GM12875 (cell line): Measurements from ENCODE around the gene DCBLD1.

Source experiments
- H3K4me3 ChIP-seq: one replicate; pipeline ENCODE4 v1.5.1; 2011; ENCODE audit warnings: low read depth, low read length, control low read depth
- TF ChIP-seq, protein P1 (sequence below): IDR thresholded peaks from 2 replicates; pipeline ENCODE4 v1.5.1; 2011; ENCODE audit warnings: low read depth, mild to moderate bottlenecking, control low read depth, inconsistent platforms, low read length, moderate library complexity, borderline replicate concordance; ENCODE audit not compliant: insufficient read depth

The DCBLD1 gene

DNA sequence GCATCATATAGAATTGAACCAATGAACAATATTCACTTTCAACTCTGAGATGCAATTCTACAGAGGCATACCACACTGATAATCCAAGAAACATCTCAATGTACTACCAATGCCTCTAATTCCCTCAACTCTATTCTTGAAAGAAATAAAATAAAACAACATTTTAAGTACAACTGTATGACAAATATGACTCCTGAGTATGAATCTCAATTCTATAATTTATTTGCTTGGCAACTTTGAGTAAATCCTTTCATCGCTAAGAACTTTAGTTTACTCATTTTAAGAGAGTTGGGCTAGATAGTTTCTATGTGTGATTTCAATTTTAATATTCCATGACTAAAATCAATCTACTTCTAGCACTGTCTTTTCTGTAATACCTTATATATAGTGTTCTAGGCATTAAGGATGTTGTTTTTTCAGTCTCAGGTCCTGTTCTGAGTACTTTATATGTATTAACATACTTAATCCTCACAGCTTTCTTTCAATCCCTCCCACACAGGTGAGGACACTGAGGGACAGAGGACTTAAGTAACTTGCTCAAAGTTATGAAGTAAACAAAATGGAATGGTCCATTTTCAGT, 86.4 kb downstream of the DCBLD1 start:
- TF ChIP-seq, protein P1, sequence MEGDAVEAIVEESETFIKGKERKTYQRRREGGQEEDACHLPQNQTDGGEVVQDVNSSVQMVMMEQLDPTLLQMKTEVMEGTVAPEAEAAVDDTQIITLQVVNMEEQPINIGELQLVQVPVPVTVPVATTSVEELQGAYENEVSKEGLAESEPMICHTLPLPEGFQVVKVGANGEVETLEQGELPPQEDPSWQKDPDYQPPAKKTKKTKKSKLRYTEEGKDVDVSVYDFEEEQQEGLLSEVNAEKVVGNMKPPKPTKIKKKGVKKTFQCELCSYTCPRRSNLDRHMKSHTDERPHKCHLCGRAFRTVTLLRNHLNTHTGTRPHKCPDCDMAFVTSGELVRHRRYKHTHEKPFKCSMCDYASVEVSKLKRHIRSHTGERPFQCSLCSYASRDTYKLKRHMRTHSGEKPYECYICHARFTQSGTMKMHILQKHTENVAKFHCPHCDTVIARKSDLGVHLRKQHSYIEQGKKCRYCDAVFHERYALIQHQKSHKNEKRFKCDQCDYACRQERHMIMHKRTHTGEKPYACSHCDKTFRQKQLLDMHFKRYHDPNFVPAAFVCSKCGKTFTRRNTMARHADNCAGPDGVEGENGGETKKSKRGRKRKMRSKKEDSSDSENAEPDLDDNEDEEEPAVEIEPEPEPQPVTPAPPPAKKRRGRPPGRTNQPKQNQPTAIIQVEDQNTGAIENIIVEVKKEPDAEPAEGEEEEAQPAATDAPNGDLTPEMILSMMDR: no peak
- H3K4me3 ChIP-seq: no peak overlapping the region

DNA sequence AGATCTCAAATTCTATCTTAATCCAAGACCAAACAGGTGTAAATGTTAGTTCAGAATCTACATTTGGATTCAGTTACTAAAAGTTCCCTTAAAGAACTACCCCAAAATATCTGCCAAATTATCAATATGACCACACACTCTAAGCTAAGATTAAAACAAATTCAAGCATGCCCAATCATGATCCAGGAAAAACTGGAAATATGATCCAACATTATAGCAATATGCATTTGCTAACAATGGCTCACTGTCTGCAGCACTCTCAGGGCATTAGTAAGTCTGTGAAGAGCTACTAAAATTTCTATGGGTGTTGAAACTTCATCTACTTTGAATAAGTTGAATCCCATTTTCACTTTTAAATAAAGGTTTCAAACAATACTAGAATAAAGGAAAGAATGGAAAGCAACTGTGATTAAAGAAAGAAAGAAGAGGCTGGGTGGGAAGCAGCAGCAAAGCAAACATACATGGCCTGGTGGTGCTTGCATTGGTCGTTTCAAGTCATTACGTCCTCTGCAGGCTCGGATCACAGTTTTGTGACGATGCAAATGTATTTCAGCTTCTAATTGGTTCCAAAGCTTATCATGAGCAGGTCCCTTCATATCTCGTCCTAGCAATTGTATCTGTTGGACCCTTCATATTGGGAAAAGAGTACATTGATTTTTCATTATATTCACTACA, 90.7 kb downstream of the DCBLD1 start:
- TF ChIP-seq, protein P1: no peak
- no peak overlapping the region for H3K4me3 ChIP-seq

DNA sequence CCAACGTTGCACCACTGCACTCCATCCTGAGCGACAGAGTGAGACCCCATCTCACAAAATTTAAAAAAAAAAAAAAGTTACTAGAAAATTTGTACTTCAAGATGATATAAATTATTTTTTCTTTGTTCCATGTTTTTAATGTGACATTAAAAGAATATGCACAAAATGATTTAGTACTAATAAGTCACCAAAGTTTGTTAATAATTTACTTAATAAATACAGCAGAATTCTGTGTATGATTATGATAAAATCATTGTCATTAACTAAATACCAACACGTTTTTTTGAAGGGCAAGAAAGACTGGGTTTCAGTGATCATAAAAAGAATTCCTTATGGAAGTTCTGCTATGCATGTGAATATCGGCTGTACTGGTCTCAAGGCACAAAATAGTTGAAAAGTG, 91.7 kb downstream of the DCBLD1 start:
- TF ChIP-seq, protein P1: no peak
- H3K4me3 ChIP-seq: no peak overlapping the region

- TF ChIP-seq, protein P1: no peak
- H3K4me3 ChIP-seq: no peak overlapping the region
These were observed 103.2 kb downstream of the DCBLD1 start for GRCh38 chr6:117585647-117586046.

DNA sequence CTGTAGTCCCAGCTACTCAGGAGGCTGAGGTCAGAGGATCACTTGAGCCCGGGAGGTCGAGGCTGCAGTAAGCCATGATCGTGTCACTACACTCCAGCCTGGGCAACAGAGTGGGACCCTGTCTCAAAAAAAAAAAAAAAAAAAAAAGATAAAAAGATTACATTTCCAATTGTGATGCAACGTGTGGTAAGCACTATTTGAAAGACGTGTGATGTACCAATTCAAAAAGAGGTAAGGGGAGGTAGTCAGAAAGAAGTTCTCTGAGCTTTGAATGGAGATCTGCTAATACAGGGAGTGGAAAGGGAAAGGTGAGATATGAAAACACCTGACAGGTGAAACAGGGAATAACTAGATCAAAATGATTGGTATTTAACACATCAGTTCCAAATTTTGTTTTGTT, 108.0 kb downstream of the DCBLD1 start:
- TF ChIP-seq, protein P1: no peak
- no peak overlapping the region for H3K4me3 ChIP-seq

DNA sequence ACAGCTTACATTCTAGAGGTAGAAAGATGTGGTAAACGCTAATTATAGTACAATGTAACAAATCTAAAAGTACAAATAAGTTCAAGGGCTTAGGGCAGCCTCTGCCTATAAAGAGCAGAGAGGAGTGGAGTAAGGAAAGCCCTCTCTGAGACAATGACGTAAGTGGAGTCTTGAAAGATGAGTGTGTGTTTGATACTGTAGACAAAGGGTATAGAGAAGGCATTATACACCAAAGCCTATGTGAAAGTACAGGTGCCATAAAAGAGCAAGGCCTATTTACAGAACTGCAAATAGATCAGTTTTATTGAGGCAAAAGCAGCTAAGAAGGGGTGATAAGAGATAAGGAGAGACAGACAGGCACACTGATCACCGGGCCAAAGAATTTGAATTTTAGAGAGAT, 108.9 kb downstream of the DCBLD1 start:
- TF ChIP-seq, protein P1: no peak

More for the DNA sequence above, 108.9 kb downstream of the DCBLD1 start:
- H3K4me3 ChIP-seq: no peak overlapping the region
